LNCAP (cell line): ENCODE data around the gene CXorf65.

ENCODE experiments used
- TF ChIP-seq, protein P1 (sequence below): fragments of 450-650 bp; IDR thresholded peaks from 2 replicates; pipeline ENCODE4 v1.5.1; 2017; ENCODE audit warnings: mild to moderate bottlenecking

The CXorf65 gene

GRCh38 chrX:71117358-71117757 lies 10.8 kb upstream of the CXorf65 start:
- TF ChIP-seq, protein P1, sequence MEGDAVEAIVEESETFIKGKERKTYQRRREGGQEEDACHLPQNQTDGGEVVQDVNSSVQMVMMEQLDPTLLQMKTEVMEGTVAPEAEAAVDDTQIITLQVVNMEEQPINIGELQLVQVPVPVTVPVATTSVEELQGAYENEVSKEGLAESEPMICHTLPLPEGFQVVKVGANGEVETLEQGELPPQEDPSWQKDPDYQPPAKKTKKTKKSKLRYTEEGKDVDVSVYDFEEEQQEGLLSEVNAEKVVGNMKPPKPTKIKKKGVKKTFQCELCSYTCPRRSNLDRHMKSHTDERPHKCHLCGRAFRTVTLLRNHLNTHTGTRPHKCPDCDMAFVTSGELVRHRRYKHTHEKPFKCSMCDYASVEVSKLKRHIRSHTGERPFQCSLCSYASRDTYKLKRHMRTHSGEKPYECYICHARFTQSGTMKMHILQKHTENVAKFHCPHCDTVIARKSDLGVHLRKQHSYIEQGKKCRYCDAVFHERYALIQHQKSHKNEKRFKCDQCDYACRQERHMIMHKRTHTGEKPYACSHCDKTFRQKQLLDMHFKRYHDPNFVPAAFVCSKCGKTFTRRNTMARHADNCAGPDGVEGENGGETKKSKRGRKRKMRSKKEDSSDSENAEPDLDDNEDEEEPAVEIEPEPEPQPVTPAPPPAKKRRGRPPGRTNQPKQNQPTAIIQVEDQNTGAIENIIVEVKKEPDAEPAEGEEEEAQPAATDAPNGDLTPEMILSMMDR, result no peak

DNA sequence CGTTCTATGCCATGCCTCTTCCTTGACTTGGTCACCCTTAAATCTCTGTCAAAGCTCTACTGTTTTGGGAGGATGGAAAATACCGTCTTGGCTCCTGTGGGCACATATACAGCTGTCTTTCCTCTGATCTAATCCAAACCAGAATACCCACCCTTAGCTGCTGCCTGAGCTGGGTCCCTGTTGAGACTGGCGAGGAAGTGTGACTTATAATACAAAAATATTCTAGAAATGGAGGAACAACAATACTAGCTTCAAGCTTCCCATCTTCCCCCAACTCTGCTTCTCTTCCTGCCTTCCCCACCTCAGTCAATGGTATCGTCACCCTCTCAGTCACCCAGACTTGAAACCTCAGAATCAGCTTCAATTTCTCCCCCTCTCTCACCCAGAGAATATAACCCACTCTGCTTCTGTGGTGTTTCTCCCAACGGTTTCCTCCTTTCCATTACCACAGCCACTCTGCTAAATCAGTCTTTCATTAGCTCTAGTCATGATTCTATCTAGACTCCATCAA lies 5.4 kb upstream of the CXorf65 start:
- TF ChIP-seq, protein P1, result no peak

- TF ChIP-seq, protein P1, result no peak
Observed at GRCh38 chrX:71111141-71111843, 4.8 kb upstream of the CXorf65 start, which contains the start of gene IL2RG. IL2RG (minus strand) TSS chrX:71111577; CDS start chrX:71111539, 38 bp downstream.

DNA sequence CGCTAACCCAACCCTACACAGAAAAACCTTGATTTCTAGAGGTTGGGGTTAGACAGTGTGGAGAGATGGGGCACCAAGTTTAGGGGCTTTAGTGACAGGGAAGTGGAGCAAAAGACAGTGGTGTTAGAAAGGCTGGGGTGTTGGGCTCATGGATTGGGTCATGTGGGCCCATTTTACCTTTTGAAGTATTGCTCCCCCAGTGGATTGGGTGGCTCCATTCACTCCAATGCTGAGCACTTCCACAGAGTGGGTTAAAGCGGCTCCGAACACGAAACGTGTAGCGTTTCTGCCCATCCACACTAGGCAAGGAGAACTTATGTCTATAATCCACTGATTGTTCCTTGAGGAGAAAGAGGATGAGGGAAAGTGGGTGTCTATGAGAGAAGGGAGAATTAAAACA lies 2.5 kb upstream of the CXorf65 start:
- TF ChIP-seq, protein P1, result no peak

- TF ChIP-seq, protein P1, result no peak
Observed at GRCh38 chrX:71107762-71108360, 1.3 kb upstream of the CXorf65 start.

DNA sequence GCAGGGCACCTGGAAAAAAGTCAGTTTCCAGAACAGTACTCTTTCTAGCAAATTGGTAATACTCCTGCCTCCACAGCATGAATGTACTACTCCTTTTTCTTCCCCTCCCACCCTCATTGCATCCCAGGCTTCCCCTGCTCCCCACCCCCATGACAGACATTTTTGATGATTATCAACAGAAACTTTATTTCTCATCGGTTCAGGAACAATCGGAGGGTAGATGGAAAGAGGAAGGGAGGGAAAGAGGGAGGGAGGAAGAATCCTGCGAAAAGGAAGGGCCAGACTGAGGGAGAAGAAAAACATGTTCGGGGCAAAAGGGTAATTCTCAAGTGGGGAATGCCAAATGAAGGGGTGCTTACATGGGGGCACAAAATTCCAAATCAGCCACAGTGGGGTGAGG lies 705 bp upstream of the CXorf65 start:
- TF ChIP-seq, protein P1, result no peak

DNA sequence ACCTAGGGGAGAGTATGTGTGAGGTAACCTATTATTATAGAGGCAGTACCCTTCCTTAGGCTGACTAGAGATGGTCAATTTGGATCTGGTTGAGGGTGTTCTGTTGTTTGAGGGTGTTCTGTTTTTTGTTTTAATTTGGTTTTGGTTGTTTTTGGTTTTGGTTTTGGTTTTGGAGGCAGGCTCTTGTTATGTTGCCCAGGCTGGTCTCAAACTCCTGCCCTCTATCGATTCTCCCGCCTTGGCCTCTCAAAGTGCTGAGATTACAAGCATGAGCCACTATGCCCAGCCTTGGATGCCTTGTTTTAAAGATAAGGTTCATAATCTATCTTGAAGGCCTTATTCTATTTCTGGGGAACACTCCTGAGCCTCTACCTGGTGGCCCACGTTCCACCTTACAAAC lies 912 bp downstream of the CXorf65 start:
- TF ChIP-seq, protein P1, result no peak
